Fibroblast of lung (primary cell): ENCODE data around the gene DGKQ.

ENCODE experiments used
- CTCF ChIP-seq, 2 donors: IDR thresholded peaks in 1 of 2; conservative IDR thresholded peaks in 1 of 2; 1 replicate in 1 of 2; 2 replicates in 1 of 2; pipeline ENCODE4 v1.5.1; 2011 to 2012; ENCODE audit warnings: low read length in 2 of 2, control low read depth in 1 of 2, inconsistent platforms in 1 of 2, low read depth in 1 of 2, mild to moderate bottlenecking in 1 of 2
- EZH2 ChIP-seq: IDR thresholded peaks from 2 replicates; pipeline ENCODE4 v1.5.1; 2012; ENCODE audit warnings: low read length, control low read depth, mild to moderate bottlenecking; ENCODE audit errors: missing control alignments

GRCh38 chr4:963276-964225, 9.8 kb downstream of the DGKQ start:
- TF ChIP-seq CTCF (conservative IDR thresholded peaks at IDR 0.05 in 1 of 2, IDR thresholded peaks at IDR 0.05 in 1 of 2; ENCODE audit: low read depth in 1 of 2, low read length in 2 of 2) = no peak
- no peak for TF ChIP-seq EZH2
